HG03045 (cell line): ENCODE results near the gene WDTC1.

Experiments used
- ATAC-seq: cut with Tn5 transposase; IDR thresholded peaks from one replicate; pipeline ENCODE4 v1.9.1; 2021; ENCODE audit warnings: mild to moderate bottlenecking, moderate library complexity; ENCODE audit not compliant: unreplicated experiment

The WDTC1 gene

DNA sequence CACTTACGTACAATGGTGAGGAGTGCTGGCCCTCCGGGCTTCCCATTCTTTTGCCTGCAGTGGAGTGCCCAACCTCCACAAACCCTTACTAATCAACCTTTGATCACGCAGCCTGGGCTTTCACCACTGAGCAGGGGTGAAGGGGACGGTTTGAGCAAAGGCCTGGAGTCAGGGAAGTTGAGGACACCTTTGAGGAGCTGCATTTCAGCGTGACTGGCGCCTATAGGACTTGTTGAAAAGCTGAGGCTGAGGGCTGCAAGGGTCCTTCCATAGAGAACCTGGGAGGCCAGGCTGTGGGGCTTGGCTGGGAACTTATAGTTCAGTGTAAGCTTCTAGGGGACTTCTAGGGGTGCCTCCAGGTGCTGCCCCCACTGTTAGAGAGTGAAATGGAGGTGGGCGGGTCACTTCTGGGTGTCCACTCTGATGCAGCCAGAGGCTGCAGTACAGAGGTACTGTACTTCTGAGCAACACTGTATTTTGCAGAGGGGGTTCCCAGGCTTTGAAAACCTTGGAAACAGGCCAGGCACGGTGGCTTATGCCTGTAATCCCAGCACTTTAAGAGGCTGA lies 117.2 kb downstream of the WDTC1 start:
- ATAC-seq = no peak

GRCh38 chr1:27353166-27353565 lies 118.7 kb downstream of the WDTC1 start:
- no peak for ATAC-seq

DNA sequence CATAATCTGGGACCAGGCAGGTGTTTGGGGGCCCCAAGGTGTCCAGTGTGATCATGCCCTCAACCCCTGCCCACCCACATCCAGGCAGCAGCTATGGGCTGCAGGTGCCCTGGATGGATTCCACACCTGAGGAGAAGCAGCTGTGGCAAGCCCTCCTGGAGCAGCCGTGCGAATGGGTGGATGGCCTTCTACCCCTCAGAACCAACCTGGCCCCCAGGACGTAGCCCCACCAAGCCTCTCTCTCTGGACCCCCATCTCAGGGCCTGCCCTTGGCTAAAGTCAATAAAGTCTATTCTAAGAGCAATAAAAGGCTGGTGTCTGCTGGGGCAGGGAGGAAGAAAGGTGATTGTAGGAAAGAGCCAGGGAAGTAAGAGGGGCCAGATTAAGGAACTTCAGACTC lies 119.2 kb downstream of the WDTC1 start:
- no peak for ATAC-seq

DNA sequence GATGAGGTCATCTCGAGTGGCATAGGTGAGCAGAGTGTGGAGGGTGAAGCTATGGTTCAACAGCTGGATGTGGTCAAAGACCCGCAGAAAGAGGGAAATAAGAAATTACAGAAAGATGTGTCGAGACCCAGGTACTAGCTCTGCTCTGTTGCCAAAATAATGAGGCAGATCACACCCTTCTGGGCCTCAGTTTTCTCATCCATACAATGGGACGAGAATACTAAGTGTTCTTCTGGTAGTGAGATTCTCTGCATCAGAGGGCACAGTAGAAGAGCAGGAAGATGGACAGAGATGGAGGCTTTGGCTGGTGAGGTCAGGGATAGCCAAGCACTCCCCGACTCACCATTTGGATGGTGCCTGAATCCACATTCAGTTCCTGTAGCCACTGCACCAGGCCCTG lies 121.3 kb downstream of the WDTC1 start:
- ATAC-seq = no peak

DNA sequence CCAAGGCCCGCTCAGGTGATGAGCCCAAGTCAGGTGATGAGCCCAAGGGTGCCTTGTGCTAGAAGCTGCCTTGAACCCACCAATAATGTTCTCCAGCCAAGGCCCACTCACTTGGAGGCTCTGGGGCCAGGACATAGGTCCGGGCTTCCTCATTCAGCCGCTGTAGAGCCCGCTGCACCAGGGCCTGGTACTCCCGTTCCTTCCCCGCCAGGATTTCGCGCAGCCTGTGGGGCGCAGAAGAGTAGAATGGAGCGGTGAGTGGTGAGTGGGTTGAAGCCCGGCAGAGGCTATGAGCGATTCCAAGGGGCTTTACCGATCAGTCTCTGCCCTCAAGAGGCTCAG lies 121.8 kb downstream of the WDTC1 start:
- ATAC-seq = no peak

- no peak for ATAC-seq
Observed at GRCh38 chr1:27356619-27357280, 122.3 kb downstream of the WDTC1 start.

- no peak for ATAC-seq
Observed at GRCh38 chr1:27357281-27358037, 123.0 kb downstream of the WDTC1 start.
